CD4-positive, alpha-beta T cell treated with Interleukin-17A for 1 hour (primary cell): Measurements from ENCODE around the gene BUB1.
"Not testable (repeated sequence)": the region's sequence is repeated elsewhere in the genome, so short reads cannot be mapped to it uniquely, and the experiment has no call there.

Source experiments
- DNase-seq: peaks from one replicate; pipeline ENCODE4 v3.0.0-alpha.2; 2020

Gene BUB1

DNA sequence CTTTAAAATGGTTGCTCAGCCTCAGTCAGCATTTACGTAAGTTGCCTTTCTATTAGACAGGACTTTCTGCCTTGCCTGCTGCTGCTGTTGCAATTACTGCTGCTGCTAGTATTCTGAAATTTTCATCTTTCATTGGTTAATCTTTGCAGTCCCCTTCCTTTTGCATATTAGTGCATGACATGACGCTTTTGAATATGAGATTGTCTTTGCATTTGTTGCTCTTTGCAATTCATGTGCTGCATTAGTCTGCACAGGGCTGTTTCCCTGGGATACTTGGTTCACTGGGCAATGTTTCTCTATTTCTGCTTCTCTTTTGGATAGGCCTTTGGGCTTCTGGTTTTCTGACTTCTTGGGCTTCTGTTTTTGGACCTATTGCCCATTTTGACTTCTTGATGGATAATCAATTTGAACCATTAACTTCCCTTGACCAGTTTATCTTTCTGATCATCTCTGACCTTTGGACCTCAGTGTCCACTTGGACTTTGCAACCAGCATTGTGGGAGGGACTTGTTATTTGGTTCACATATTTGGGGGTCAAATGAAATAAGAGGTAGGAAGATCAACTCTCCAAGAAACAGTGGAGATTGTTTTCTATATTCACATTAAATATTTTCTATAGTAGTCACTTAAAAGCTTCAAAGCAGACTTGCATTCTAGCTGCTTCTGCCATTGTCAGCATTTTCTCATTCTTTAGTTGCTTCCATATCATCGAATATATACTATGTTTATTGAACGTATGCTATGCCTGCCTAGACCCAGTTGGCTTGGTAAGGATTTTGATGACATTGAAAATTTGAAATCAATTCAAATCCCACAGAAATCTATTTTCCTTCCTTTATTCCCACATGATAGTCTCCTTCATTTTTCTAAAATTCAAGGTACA lies 12.5 kb upstream of the BUB1 start:
- DNase-seq: no peak

DNA sequence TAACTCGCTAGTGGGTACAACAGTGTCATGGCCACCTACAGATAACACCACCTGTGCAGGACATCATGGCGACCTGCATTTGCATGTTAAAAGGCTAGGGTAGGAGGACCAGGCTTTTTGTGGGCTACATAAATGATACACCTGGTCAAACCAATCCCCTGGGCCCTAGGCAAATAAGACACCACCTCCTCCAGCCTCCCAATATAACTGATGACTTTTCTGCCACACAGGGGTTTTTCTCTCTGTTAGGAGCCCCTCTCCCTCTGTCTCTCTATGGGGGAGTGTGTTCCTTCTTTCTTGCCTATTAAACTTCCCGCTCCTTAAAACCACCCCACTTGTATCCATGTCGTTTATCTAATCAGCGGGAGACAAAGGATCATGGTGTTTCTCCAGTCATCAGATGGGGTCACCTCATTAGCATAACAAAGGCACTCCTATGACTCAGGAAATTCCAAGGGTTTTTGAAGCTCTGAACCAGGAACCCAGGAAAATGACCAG lies 10.8 kb upstream of the BUB1 start:
- no peak for DNase-seq

DNA sequence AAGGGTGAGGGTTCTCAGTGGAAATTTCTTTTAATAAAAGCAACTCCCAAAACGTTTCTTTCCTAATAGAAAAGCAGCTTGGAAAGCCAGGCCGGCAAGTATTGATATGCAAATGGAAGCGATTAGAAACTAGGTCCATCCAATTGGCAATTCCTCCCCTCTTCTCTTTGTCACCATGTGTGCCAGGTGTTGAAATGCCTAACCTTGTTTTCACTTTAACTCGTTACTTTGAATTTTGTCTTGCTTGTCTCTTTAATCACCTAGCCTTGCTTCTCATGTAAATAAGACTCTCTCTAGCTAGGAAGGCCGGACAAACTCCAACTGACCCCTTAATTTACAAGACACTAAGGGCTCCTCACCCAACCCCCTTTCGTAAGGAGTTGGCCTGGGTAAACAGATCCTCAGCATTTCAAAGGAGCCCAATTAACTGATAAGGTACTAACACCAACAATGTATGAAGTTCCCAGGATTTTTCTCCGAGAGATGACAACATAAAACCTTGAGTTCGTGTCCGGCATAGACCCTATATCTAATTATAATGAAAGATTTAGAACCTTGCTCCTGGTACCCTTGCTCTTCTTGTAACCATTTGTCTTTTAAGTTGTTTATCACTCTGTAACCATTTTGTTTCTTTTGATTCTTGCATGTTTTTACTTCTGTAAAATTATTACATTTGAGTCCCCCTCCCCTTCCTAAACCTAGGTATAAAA lies 10.1 kb upstream of the BUB1 start:
- DNase-seq: not testable (repeated sequence)

DNA sequence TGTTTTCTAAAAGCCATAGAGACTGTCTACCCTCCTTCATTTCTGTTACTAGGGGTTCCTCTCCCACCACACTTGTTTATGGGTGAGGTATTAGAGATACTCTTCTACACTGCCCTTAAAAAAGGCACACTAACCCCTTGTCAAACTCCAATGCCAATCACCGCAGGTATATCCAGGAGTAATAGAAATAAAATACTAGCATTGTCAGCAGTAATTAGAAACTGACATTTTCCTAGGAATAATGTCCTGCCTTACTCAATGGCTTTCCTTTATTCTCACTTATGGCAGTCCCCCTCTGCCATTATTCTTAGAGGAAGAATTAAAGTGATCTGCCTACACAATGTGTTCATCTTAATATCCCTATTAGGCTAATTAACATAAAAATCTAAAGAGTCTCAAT lies 5.0 kb upstream of the BUB1 start:
- DNase-seq: no peak

DNA sequence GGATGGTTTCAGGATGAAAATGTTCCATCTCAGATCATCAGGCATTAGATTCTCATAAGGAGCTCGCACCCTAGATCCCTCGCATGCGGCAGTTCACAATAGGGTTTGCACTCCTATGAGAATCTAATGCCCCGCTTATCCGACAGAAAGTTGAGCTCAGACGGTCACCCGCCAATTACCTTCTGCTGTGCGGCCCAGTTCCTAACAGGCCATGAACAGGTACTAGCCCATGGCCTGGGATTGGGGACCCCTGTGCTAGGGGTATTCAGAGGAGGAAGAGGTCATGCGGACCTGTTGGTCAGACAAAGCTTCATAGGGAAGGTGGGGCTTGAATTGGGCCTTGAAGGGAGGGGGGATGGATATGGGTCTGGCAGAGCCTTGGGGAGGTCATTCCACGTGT lies 4.4 kb upstream of the BUB1 start:
- DNase-seq: no peak

DNA sequence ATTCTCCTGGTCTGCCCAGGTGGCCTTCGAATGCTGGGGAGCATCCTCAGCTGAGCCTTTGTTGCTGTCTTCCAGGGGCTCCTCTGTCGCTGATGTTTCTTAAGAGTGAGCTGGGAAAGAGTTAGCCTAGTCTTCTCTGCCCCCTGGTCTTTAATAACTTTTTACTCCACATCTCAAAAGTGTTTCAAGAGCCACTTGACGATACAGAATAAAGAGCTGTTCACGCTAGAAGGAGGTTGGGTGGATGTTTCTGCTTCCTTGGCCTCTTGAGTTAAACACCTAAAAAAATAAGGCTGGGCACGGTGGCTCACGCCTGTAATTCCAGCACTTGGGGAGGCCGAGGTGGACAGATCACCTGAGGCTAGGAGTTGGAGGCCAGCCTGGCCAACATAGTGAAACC lies 2.8 kb upstream of the BUB1 start:
- DNase-seq: no peak

DNA sequence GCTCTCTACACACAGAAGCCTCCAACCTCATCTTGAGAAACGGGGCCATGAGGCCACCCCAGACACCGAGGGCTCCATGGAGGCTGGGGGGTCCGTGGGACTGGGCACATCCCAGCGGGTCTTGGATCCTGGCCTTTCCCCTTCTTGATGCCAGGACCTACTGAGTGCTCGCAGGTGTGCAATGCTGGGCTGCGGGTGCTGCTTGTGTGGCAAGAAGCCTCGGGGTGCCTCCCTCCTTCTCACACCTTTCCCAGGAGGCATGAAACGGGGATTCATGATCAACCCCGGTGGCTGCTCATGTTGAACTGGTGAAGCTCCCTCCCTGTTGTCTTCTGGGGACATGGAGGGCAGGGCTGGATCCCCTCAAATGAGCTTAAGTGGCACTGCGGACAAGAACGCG lies 2.0 kb upstream of the BUB1 start:
- DNase-seq: no peak

DNA sequence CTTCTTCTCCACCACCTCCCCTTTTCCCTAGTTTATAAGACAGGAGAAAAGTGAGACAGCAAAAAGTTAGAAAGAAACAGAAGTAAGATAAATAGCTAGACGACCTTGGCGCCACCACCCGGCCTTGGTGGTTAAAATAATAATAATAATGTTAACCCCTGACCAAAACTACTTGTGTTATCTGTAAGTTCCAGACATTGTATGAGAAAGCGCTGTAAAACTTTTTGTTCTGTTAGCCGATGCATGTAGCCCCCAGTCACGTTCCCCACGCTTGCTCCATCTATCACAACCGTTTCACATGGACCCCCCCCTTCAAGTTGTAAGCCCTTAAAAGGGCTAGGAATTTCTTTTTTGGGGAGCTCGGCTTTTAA lies 1.5 kb upstream of the BUB1 start:
- DNase-seq: peak; percentile 12

DNA sequence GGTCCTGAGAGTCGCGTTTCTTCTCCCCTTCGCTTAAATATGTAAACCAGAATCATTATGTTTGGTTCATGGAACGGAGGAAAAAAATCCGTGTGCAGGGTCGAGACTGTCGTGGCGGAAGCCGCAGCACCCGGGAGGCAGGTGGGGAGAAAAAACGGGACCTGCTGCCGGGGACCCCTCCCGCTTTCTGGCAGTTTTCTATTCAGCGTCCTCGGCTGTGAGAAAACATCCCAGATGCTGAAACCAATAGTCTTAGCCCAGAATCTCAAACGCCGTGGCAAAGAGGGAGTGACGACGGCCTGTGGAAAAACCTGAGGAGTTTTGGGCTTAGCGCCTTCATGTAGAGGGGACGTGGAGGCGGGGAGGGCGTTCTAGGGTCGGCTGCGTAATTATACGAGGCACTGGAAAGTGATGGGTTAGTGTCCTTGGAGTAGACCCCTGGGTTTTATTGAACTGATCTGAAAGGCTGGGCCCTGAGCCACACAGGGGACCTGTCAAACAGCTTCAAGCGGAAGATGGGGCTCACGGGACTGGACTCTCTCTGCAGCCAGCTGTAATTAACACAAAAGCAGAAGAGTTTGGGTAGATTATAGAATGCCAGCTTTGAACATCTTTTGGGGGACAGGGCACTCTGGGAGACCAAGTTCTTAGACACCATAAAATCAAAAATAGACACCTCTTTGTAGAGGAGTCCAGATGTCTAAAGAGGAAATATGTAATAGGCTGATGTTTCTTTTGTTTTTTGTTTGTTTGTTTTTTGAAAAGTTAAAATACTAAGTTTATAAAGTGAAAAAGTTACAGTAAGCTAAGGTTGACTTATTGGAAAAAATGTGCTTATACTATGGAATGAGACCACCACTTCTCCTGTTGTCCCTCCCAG lies 834 bp upstream of the BUB1 start:
- DNase-seq: no peak

DNA sequence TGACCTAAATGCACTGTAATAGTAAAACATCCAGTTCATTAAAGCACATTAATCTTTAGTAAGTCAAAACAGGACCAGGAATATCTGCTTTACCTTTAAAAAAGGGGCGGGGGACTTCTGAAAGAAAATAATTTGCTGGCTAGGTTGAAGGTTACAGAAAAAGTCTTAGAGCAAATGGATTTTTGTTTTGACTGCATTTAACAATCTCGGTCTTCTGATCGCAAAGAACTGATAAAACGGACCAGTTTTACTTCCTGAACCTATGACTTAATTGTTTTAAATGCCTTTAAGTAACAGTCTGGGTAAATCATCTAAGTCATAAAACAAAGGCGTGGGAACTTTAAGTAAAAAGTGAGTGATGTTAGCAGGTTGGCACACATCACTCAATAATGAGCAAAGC lies 783 bp downstream of the BUB1 start:
- peak; percentile 26 for DNase-seq

DNA sequence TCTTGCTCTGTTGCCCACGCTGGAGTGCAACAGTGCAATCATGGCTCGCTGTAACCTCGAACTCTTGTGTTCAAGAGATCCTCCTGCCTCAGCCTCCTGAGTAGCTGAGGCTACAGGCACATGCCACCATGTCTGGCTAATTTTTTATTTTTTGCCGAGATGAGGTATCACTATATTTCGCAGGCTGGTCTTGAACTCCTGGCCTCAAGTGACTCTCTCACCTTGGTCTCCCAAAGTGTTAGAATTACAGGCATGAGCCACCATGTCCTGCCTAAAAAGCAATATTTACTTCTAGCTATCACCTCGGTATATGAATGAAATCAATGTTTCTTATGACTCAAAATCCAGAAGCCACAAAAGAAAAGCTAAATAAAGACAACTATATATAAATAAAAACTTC lies 2.2 kb downstream of the BUB1 start:
- DNase-seq: peak; percentile 23

DNA sequence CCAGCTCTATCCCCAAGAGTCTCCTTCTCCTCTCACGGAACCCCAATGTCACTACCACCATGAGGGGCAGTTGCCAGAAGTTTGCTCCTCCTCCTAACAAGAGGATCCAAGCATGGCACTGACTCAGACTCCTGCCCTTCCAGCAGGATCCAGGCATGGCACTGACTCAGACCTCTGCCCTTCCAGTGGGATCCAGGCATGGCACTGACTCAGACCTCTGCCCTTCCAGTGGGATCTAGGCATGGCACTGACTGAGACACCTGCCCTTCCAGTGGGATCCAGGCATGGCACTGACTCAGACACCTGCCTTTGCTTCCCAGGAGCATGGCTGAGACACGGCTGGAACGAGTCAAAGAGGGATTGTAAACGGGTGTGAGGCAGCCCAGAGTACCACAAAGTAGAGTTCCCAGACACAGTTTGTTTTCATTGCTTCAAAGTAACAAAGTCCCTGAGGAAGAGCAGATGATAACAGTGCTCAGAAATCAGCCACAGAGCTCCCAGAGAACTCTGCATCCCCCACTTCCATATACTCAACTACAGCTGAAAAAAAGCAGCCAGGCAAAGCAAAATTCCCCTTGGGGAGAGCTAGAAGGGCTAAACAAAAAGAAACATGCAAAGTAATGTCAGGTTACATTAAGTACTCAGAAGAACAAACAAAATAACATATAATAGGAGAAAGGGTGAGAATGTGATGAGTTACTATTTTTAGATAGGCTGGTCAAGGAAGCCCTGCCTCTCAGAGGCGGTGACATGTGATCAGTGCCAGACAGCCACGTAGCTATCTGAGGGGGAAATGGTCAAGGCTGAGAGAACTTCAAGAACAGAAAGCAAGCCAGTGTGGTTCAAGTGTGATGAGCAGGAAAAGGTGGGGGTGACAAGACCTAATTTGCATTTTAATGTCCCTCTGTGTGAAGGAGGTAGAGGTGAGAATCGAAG lies 3.0 kb downstream of the BUB1 start:
- peak; percentile 82 for DNase-seq

DNA sequence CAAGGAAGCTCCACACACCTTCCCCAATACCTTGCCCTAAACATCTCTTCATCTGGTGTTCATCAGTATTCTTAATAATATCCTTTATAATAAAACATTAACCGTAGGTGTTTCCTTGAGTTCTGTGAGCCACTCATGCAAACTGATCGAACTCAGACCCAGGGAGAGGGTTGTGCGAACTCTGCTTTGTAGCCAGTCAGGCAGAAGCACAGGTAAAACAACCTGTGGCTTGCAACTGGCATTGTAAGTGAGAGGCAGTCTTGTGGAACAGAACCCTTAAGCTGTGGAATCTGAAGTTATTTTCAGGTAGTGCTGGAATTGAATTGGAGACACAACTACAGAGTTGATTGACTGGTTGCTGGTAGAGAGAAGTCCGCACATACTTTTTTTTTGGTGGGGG lies 4.7 kb downstream of the BUB1 start:
- no peak for DNase-seq

DNA sequence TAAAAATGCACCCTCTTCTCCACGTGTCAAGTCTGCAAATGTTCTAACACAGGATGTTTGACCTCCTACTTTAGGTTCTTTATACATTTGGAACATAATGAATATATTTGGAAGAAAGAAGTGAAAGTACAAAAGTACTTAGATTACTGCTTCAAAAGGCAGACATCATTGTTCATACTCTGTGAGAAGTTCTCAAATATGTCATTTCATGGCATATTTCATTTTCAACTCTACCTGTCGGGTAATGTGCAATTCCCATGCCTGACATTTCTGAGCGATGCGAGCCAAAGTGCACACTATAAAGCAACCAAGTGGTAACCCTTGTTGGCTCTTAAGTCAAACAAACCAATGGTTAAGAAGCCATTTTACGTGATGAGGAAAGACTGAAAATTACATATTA lies 7.0 kb downstream of the BUB1 start:
- DNase-seq: no peak

DNA sequence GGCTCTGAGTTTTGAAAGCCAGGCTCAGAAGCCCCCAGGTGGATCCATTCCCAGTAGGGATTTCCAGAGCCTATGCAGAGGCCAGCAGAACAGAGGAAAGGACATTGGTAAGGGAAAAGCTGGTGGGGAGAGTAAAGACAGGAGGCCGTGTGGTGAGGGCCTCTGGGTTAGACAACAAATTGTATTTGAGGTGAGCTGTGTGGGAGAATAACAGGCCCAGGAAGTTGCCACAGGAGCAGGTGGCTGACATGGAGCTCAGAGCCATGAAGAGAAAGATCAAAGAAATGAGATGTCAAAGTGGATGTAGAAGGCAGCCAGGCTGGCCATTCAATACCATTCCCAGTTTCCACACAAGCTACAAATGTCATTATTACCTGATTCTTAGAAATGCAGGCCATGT lies 8.8 kb downstream of the BUB1 start:
- no peak for DNase-seq

DNA sequence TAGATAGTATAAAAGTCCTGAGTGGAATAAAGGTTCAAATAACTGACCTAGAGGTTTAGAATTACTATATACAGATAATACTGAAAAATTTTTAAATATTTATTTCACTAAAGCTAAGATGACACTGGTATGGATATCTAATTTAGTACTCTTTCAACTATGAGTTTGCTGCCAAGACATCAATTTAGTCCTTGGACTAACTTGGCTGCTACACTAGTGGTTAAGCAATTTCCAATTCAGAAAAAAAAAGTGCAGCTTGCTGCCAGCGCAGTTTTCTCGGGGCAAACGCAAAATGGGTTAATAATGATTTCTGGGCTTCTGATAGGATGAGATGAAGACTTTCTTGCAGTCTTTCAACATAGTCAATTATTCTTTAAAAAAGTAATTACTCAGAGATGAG lies 10.8 kb downstream of the BUB1 start:
- DNase-seq: no peak

DNA sequence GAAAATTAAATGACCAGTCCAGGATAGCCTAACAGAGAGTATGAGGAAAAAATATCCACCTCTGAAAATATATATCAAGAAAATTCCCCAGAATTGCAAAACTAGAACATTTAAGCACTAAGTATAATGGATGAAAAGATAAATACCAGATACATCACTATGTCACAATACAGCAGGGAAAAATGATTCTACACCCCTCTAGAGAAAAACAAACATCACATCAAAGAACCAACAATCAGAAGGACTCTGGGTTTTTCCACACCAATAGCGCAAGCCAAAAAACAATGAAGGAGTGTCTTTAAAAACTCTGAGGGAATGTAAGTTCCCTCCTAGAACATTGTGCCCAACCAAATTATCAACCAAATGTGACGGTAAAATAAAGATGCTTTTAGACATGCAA lies 13.7 kb downstream of the BUB1 start:
- no peak for DNase-seq

DNA sequence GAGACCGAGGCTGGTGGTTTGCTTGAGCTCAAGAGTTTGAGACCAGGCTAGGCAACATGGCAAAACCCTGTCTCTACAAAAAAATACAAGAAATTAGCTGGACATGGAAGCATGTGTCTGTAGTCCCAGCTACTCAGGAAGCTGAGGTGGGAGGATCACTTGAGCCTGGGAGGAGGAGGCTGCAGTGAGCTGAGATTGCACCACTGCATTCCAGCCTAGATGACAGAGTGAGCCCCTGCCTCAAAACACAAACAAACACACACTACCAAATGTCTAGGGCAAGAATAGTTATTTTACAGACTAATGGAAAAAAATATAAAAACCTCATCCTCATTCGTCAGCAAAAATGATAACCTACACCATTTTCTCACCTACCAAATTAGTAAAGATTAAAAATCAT lies 15.3 kb downstream of the BUB1 start:
- no peak for DNase-seq

DNA sequence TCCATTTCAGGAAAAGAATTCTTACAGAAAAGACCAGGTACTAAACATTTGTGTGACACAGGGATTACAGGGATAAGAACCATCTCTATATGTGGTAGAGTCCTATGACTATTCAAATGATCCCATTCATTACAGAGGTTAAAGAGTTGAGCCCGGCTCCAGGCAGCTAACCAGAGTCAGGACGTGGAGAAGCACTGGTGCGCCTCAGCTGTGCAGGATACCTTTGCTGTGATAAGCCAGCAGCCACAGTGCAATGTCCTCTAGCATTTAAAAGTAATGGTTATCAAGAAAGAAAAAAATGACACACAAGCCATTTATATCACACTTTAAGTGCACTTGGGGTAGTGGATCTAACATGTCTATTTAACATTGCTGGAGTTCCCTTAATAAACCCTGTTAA lies 17.3 kb downstream of the BUB1 start:
- DNase-seq: no peak

DNA sequence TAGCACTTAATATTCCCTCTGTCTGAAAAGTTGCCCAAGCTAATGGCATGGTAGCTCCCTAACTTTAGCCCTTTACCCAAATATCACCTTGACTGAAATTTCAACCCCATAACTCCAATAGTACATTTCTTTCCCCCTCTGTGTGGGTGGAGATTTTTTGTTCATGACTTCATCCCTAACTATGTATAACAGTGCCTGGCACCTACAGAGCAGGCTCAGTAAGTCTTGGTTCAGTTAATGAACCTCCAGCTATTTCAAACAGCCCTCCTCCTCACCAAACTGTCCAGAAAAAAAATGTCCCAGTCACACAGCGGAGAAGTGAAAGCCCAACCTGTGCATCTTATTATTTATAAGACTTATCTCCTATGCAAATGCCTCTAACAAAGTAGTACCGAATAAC lies 18.6 kb downstream of the BUB1 start:
- DNase-seq: no peak

DNA sequence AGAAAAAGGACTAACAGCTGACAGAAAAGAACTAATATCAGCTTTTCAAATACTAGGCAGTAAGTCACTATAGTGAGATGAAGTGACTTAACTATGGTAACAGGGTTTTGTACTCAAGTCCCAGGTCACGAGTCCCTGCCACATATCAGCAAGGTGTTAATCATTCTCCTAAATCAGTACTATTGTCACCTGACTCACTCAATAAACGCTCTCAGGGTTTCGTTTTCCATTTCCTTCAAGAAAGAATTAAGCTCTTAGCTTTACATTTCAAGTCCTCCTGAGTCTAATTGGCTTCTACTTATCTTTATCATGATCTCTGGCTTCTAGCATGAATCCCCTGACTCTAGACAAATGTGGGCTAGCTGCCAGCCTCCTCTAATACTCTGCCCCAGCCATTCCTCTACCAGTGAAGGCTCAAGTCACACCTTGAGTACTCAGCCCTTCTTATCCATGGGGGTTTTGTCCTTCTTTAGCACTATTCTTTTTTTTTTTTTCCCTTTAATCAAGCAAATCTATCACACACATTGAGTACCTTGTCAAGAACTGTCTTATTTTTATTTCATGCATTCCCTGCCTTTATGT lies 20.0 kb downstream of the BUB1 start:
- DNase-seq: peak; percentile 53

DNA sequence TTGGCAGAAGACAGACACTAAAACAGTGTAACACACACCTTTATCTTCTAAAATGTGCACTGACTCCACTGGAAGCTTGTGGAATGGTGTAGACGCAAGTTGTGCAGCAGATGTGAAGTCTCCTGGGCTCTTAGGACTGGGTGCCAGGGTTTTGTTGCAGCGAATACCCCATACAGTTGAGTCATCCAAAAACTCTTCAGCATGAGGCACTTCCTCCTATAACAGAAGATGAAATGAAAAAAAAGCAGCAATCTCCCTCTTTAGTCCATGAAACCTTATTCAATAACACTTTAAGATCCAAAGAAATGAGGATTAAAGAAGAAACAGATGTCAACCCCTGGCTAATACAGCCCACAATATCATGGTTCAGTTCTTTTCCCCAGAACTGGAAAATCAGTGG lies 22.2 kb downstream of the BUB1 start:
- DNase-seq: no peak
